ENCODE results near the gene ZMYND8. TPM values are rescaled to one million over a fixed set of nuclear protein-coding genes. Genes with fewer than 3 reads are reported as not detected.

The ZMYND8 gene
- total RNA-seq: 24.2 and 26.4 TPM in 2 replicates

GRCh38 chr20:47356526-47357295 lies at the start of gene ZMYND8:
TSS of gene ZMYND8 (minus strand) at chr20:47356699. CDS start at chr20:47356670, 29 bp downstream.

Other genes with a start within 250 kb of the ZMYND8 start
- gene NCOA3, start 145.2 kb upstream of the ZMYND8 start, total RNA-seq: 16.1 and 20.6 TPM in 2 replicates

Data from myometrial cell (primary cell).